AG09309 (cell line): ENCODE results near the gene PLA2G4B.

ENCODE experiments used
- DNase-seq: peaks from one replicate; pipeline ENCODE4 v3.0.0-alpha.2; 2010; ENCODE audit warnings: low read depth
- H3K4me3 ChIP-seq: 2 replicates; pipeline ENCODE4 v1.5.1; 2011; ENCODE audit warnings: mild to moderate bottlenecking, low read depth, low read length, moderate library complexity; ENCODE audit not compliant: control insufficient read depth
- TF ChIP-seq, protein P1 (sequence below): IDR thresholded peaks from 2 replicates; pipeline ENCODE4 v1.5.1; 2011; ENCODE audit warnings: mild to moderate bottlenecking, low read depth, low read length, inconsistent platforms; ENCODE audit not compliant: insufficient read depth, control insufficient read depth; ENCODE audit errors: missing control alignments

The PLA2G4B gene

DNA sequence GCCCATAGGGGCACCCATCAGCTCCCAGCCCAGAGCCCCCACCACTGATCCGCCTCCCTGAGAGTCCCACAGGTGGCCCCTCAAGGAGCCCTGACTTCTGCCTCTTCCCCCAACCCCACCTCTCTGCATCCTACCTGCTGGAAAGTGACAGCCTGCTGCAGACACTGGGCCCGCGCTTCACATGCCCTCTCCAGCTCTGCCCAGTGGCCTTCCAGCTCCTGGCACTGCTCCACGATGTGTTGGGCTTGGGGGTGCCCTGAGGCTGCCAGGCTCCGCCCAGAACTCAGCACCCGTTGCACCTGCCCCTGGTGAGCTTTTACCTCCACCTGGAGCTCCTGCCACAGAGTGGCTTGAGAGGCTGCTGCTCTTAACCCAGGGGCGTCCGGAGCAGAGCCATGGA is 35.1 kb downstream of the PLA2G4B start:
- TF ChIP-seq, protein P1, sequence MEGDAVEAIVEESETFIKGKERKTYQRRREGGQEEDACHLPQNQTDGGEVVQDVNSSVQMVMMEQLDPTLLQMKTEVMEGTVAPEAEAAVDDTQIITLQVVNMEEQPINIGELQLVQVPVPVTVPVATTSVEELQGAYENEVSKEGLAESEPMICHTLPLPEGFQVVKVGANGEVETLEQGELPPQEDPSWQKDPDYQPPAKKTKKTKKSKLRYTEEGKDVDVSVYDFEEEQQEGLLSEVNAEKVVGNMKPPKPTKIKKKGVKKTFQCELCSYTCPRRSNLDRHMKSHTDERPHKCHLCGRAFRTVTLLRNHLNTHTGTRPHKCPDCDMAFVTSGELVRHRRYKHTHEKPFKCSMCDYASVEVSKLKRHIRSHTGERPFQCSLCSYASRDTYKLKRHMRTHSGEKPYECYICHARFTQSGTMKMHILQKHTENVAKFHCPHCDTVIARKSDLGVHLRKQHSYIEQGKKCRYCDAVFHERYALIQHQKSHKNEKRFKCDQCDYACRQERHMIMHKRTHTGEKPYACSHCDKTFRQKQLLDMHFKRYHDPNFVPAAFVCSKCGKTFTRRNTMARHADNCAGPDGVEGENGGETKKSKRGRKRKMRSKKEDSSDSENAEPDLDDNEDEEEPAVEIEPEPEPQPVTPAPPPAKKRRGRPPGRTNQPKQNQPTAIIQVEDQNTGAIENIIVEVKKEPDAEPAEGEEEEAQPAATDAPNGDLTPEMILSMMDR: no peak
- no peak overlapping the region for H3K4me3 ChIP-seq
- no peak for DNase-seq

DNA sequence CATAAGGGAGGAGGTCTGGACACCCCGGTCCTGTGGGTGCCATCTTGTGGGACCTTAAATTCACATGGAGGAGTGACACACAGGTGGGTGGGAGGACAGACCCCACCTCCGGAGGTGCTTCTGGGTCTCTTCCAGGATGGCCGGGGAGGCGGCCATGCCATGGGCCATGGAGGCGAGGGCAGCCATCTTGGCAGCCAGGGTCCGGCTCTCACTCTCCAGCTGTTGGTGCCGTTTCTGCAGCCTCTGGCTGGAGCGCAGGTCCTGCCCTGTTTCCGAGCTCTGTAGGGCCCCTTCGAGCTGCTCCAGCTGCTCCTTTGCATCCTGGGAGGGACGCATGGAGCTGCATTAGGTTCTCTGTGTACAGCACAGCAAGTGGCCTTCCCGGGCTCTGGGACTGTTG is 36.1 kb downstream of the PLA2G4B start:
- no peak overlapping the region for H3K4me3 ChIP-seq
- DNase-seq: no peak
- TF ChIP-seq, protein P1: no peak

DNA sequence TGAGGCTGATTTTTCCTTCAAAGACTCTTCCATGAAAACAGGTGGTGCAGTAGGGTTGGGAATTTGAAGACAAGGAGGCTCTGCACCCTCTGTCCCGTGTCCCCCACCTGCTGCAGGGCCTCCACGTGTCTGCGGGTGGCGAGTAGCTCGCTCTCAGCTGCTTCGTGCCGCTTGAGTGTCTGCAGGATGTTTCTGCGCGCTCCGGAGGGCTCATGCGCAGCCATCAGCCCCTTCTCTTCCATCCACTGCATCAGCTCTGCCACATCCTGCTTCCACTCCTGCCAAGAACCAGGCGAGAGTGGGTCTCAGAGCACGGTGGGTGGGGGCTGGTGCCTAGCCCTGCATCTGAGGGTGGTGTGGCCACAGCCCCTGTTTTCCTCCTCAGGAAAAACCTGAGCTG is 37.4 kb downstream of the PLA2G4B start:
- TF ChIP-seq, protein P1: no peak
- H3K4me3 ChIP-seq: no peak overlapping the region
- DNase-seq: no peak

DNA sequence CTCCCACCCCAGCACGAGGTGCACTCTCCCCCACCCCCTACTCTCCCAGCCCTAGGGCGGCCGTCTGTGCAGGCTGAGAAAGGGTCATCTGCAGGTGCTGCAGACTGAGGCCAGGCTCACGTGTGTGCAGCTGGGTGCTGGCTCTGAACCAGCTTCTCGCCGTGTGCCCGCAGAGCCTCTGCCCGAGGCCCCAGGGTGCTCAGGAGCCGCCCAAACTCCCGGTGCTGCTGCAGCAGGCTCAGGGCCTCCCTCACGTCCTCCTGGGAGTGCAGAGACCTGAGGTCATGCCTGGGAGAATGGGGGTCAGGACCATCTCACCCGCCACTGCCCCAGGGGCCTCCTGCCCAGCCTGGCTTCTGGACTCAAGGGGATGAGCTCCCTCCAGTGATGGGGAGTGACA is 38.0 kb downstream of the PLA2G4B start:
- DNase-seq: no peak
- no peak overlapping the region for H3K4me3 ChIP-seq
- TF ChIP-seq, protein P1: no peak

DNA sequence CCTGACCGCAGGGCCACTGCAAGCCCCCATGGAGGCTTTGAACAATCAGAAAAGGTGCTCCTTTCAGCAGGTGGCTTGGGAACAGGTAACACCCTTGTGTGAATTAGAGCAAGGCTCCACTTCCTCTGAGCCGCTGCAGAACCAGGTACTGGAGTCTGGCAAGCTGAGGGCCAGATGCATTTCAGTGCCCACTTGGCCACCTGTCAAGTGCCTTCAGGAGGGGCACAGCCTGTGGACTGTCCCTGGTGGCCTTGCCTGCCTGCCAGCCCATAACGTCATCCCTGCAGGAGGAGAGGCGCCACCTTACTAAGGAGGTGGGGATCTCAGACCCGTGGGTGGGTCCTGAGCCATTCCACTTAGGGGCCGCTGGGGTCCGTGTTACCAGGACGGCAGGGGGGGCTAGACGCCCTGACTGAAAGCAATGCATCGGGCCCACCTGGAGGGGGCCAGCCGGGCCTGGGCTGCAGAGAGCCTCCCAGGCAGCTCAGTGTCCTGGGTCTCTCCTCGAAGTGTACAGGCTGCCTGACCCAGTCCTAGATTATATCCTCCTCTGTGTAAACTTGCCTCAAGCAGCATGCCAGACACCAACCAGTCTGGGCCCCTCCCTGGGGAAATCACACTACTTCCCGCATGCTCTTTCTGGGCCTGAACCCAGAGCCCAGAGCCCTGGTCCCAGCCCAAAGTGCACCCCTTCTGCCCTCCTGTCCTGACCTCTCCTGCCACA is 39.1 kb downstream of the PLA2G4B start:
- no peak for DNase-seq
- H3K4me3 ChIP-seq: no peak overlapping the region
- TF ChIP-seq, protein P1: no peak

DNA sequence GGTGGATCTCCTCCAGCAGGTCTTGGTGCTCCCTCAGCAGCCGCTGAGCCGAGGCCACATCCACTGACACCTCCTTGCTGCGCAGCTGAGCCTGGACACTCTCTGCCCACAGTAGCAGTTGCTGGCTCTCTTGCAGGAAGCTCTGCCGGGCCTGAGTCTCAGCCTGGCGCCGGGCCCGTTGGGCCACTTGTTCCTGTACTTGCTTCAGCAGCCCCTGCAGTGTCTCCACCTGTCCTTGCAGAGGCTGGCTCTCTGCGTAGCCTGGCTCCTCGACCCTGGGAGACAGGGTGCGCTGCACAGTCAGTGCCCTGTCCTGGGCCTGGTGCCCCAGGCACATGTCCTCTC is 39.7 kb downstream of the PLA2G4B start:
- no peak overlapping the region for H3K4me3 ChIP-seq
- TF ChIP-seq, protein P1: no peak
- DNase-seq: no peak
